HS-27A (cell line): ENCODE results near the gene GXYLT2.

Experiments
- DNase-seq: peaks from one replicate; pipeline ENCODE4 v3.0.0-alpha.2; 2012; ENCODE audit warnings: low read depth, missing footprints

Gene GXYLT2

DNA sequence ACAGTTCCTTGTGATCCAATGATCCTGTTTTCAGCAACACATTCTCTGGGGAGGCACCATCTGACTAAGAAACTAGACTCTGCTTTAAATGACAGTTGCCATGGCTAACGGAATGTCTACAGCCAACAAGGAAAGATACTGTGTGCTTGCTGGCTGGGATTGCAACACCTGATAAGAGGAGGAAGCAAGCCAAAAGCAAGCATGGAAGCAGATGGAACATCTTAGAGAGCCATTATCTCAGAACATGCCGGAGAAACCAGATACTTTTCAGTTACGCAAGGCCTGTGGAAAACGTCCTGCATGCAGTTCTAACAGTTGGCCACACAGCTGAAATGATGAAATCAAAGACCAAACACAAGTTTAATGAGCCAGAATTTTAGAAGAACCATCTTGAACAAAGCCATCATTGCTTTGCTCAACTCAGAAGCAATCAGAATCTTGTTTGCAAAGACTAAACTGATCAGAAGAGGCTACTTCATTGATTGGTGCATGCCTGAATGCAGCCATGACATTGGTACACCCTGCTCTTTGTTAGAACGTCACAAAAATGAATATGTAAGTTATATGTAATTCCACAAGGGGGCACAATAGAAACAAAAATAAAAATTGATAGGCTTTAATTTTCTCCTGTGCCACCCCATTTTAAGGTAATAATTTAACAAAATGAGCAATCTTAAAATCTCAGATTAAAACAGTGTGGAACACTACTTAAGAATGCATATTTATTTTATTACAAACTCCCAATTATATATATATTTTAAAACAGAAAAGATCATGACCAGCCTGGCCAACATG is 50.8 kb downstream of the GXYLT2 start:
- peak; percentile 59 for DNase-seq

GRCh38 chr3:72941245-72941644 is 53.4 kb downstream of the GXYLT2 start:
- no peak for DNase-seq

GRCh38 chr3:72942427-72942826 is 54.6 kb downstream of the GXYLT2 start:
- DNase-seq = no peak

DNA sequence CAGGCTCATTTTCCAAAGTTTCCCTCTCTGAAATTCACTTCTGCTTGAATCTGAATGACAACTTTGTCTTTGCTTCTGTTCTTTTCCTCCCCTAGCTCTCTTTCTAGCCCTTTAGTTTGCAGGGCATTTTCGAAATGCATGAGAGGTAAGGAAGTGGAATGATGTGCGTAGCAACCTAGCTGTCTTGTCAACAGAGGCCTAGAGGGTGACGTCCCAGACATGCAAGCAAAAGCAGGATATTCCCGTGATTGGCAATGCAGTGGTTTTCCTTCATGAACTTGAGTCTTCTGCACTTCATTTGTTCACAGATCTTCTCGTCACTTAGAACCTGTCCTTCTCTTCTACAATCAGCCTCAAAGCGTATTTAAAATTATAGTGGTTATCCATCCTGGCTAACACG is 56.9 kb downstream of the GXYLT2 start:
- DNase-seq = no peak

DNA sequence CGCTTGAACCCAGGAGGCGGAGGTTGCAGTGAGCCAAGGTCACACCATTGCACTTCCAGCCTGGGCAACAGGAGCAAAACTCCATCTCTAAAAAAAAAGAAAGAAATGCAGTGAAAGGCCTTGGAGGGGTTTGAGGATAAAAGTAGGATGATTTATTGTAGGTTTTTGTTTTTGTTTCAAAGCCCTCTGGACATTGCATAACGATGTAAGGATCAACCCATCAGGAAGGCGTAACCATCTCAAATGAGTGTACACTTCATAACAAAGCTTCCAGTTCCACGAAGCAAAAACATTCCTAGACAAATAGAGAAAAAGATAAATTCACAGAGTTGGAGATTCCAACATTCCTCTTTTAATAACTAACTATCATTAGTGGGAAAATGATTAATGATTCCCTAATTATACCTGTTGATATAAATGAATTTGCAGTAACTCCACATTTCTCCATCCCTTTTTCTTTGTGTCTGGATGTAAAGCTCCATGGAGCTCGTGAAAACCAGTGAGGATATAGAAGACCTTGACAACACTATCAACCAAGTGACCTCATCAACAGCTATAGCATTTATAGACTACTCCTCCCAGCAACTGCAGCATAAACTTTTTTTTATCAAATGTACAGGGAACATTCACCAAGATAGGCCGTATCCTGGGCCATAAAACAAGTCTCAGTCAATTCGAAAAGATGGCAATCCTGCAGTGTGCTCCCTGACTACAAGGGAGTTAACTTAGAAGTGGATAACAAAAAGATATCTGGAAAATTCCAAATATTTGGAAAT is 60.1 kb downstream of the GXYLT2 start:
- no peak for DNase-seq

GRCh38 chr3:72949016-72949415 is 61.2 kb downstream of the GXYLT2 start:
- DNase-seq = no peak

- DNase-seq = no peak
Observed at GRCh38 chr3:72950372-72950771, 62.5 kb downstream of the GXYLT2 start.

DNA sequence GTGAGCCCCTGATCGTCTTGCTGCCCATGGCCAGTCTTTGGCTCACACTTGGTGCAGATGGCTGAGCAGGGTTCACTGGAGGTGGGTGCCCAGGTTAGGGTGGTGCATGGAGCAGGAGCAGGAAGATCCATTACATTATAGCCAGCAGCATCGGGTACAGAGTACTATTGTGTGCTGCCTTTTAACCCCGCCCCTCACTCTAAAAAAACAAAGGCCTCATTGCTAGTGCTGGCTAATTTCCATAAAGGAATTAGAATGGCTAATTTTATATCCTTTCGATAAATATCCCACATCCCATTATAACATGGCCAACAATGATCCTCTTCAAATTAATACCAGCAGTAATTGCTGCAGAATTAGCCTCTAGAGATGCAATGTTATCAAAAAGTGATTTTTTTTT is 63.0 kb downstream of the GXYLT2 start:
- no peak for DNase-seq

- no peak for DNase-seq
Observed at GRCh38 chr3:72951259-72951722, 63.4 kb downstream of the GXYLT2 start.

DNA sequence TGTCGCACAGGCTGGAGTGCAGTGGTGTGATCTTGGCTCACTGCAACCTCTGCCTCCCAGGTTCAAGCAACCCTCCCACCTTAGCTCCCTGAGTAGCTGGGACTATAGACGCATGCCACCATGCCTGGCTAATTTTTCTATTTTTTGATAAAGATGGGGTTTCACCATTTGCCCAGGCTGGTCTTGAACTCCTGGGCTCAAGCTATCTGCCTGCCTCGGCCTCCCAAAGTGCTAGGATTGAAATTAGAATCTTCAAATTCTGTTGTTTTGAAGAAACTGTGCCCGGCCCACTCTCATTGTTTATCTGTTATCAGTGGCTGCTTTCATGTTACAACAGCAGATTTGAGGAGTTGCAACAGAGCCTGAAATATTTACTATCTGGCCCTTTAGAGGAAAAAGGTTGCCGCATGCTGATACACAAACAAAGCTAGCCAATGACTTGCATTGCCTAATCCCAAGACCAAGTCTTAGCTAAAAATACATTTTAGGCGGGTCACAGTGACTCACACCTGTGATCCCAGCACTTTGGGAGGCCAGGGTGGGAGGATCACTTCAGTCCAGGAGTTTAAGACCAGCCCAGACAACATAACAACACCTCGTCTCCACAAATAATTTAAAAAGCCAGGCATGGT is 65.6 kb downstream of the GXYLT2 start:
- DNase-seq = no peak

- DNase-seq = no peak
Observed at GRCh38 chr3:72957297-72957696, 69.5 kb downstream of the GXYLT2 start.

GRCh38 chr3:72959336-72959735 is 71.5 kb downstream of the GXYLT2 start:
- no peak for DNase-seq

DNA sequence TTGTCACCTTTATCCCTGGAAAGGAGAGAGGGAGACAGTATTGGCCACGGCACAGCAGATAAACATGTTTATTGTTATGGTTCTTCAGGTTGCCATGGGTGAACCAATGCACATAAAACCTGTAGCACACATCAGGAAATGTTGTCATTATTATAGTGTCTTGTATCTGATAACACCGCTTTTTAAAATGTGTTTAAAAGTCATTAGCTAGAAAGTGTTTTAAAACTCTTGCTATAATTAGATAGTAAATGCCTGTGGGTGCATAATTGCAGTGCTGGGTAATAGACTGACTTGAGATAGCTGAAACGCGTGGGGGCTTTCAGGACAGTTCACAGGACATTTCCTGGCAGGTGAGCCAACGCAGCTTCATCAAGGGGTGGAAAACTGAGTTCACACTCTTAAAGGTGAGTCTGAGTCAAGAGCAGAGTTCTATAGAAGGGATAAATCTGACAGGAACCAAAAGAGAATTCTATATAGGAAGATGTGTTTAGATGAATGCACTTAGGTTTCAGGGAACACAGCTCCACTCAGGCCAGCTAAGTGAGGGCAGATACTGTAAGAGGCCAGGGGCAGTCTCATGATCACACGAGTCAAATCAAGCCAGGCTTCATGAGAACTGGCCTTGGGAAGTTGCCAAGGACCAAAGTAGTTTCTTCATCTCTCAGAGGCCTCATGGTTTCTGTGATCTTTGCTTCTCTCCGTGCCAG is 73.1 kb downstream of the GXYLT2 start:
- DNase-seq = no peak

DNA sequence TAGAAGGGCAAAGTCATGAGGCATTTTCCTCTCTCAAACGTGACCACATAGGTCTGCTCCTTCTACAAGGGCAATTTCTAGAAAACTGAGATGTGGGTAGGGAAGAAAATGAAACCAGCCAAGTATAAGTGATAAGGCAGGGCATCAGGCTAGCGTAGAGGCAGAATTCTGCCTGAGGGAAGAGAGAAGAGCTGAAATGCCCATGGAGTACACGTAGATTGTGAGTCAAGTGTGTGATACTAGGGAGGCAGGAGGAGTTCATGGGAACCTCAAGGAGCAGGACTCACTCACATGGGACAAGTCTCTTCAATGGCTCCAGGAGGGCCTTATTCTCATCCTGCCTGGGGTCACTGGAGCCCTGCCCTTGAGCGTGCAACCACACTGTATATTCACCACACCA is 73.9 kb downstream of the GXYLT2 start:
- DNase-seq = no peak

- no peak for DNase-seq
Observed at GRCh38 chr3:72962317-72962716, 74.5 kb downstream of the GXYLT2 start.

GRCh38 chr3:72964633-72965032 is 76.8 kb downstream of the GXYLT2 start:
- DNase-seq = no peak

GRCh38 chr3:72968266-72968664 is 80.4 kb downstream of the GXYLT2 start:
- no peak for DNase-seq

DNA sequence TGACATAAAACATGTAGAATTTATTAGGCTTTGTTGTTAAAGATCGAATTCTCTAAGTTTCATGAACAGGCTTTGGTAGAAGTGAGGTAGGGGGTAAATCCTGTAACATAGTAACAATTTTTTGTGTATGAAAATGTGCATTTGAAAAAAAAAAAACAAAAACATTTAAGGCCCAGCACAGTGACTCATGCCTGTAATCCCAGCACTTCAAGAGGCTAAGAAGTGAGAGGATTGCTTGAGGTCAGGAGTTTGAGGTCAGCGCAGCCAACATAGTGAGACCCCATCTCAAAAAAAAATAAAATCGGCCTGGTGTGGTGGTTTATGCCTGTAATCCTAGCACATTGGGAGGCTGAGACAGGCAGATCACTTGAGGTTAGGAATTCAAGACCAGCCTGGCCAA is 81.9 kb downstream of the GXYLT2 start:
- DNase-seq = no peak

DNA sequence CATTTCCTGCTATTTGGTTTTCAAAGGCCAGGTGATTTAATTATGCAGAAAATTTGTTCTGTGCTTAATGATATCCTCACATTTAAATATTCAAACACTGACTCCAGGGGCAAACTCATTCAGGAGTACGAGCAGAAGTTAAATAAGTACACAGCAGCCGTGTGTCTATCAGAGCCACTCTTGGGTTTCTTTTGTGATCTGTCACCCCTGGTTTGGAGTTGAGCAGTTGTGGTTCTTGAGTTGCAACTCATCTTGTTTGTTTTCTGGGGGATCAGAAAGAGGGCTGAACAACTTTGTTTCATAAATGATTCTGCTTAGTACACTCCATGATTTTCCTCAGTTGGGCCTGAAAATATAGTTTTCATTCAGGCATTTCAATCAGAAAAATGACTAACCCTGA is 83.1 kb downstream of the GXYLT2 start:
- DNase-seq = no peak

- no peak for DNase-seq
Observed at GRCh38 chr3:72972706-72973030, 84.8 kb downstream of the GXYLT2 start.

DNA sequence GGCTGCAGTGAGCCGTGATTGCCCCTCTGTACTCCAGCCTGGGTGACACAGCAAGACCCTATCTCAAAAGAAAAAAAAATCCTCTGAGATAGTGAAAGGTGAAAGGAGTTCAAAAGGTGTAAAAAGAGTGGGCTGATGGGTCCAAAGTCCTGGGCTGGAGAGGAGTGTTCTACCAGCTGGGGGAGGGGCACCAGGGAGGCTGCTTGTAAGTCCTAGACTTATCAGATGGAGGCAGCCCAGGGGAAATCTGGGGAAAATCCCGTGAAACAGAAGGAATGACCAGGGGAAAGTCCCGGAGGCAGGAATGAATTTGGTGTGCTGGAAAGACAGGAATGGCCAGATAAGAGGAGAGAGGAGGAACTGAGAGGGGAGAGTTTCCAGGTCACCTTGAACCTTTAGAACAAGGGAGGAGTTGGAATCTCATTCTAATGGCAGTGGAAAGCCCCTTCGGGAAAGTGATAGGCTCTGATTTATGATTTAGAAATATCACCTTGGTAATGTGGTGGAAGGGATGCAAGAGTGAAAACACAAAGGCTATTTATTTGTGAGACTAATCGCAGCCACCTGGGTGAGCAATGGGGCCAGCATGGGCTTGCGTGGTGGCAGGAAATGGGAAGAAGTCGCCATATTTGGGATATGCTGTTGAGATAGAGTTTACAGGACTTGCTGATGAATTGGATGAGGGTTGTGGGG is 85.3 kb downstream of the GXYLT2 start:
- DNase-seq = no peak

DNA sequence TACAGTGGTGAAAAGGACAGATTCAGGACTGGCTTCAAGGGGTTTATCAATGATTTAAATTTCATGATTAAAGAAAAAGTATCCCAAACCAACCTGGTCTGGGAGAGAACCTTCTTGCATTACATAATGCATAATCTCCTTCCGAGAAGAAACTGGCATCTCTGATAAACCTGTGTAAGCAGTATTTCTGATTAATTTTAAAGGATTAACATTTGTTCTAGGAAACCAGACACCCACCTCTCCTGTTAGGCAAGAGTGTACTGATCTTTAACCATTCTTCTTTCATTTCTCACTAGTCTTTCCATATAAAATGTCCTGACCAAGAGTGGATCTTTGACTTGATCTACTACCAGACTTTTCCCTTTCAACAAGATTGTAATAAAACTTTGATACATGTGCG is 85.9 kb downstream of the GXYLT2 start:
- DNase-seq = no peak
